ENCODE results near the gene BRDT.

Gene BRDT

DNA sequence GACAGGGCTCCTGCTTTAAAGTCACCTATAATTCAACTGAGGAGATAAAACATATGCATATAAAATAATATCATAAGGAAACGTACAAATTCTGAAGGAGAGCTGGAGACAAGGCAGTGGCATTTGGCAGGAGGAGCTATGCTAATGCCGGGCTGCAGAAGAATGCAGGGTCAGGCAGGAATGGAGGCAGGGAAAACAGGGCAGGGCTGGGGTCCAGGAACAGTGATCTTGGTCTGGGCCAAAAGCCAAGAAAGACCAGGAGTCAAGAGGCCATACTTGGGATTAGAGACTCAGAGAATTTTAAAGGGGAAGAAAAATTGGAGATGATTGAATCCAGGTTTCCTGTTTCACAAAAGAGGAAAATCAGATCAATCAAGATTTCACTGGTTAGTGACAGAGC, 20.0 kb upstream of the BRDT start:
- H3K27ac ChIP-seq (ENCODE audit: low read length) = no peak overlapping the region
- no CpG with 5 or more reads among the region's 2 CpGs for WGBS (ENCODE audit: insufficient coverage, insufficient read length)

DNA sequence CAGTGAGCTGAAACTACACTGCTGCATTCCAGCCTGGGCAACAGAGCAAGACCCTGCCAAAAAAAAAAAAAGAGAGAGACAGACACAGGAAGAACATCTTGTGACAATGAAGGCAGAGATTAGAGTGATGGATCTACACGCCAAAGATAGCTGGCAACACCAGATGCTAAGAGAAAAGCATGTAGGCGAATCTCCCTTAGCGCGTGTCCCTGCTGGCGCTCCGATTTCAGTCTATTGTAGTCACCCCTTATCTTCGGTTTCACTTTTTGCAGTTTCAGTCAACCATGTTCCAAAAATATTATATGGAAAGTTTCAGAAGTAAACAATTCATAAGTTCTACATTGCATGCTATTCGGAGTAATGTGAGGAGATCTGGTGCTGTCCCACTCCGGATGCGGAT, 11.6 kb upstream of the BRDT start:
- Histone ChIP-seq H3K36me3 (ENCODE audit: control insufficient read depth, insufficient read depth, low read length) (no peaks in the 10 kb centered on the region), H3K9me3 (ENCODE audit: control insufficient read depth, insufficient read depth, low read length) (no peaks in the 10 kb centered on the region), H3K4me1 (ENCODE audit: control insufficient read depth, insufficient read depth, low read length) (no peaks in the 10 kb centered on the region), H3K27me3 (ENCODE audit: control insufficient read depth, insufficient read depth, low read length) (no peaks in the 10 kb centered on the region), H3K4me3 (ENCODE audit: low read length) (no peak overlapping the region), H3K27ac (ENCODE audit: low read length) (no peak overlapping the region)
- no CpG with 5 or more reads among the region's 10 CpGs for WGBS (ENCODE audit: insufficient coverage, insufficient read length)
- no peak for DNase-seq (ENCODE audit: low read depth, low spot score)

More for the DNA sequence above, 20.0 kb upstream of the BRDT start:
- no peak for DNase-seq (ENCODE audit: low read depth, low spot score)
- no peaks in the 10 kb centered on the region for H3K27me3 ChIP-seq (ENCODE audit: control insufficient read depth, insufficient read depth, low read length)
- no peaks in the 10 kb centered on the region for H3K36me3 ChIP-seq (ENCODE audit: control insufficient read depth, insufficient read depth, low read length)
- no peaks in the 10 kb centered on the region for H3K9me3 ChIP-seq (ENCODE audit: control insufficient read depth, insufficient read depth, low read length)
- no peaks in the 10 kb centered on the region for H3K4me1 ChIP-seq (ENCODE audit: control insufficient read depth, insufficient read depth, low read length)
- no peak overlapping the region for H3K4me3 ChIP-seq (ENCODE audit: low read length)

DNA sequence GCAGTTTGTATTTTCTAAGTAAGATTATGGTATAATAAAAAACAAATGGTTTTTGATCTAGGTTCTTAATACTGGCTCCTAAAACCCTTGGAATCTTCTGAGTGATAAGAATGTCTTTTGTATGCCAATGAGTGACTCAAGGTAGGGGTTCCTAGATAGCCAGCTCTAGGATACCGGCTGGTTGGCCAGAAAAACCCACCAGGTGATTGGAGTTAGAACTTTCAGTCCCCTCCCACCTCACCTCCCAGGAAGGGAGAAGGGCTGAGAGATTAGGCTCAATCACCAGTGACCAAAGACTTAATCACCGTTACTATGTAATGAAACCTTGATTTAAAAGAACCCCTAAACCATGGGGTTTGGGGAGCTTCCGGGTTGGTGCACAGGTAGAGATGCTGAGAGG, 8.7 kb upstream of the BRDT start:
- Histone ChIP-seq H3K27ac (ENCODE audit: low read length) (no peak overlapping the region), H3K9me3 (ENCODE audit: control insufficient read depth, insufficient read depth, low read length) (no peaks in the 10 kb centered on the region), H3K4me1 (ENCODE audit: control insufficient read depth, insufficient read depth, low read length) (no peaks in the 10 kb centered on the region), H3K36me3 (ENCODE audit: control insufficient read depth, insufficient read depth, low read length) (no peaks in the 10 kb centered on the region), H3K4me3 (ENCODE audit: low read length) (no peak overlapping the region), H3K27me3 (ENCODE audit: control insufficient read depth, insufficient read depth, low read length) (no peaks in the 10 kb centered on the region)
- no CpG with 5 or more reads among the region's 3 CpGs for WGBS (ENCODE audit: insufficient coverage, insufficient read length)
- no peak for DNase-seq (ENCODE audit: low read depth, low spot score)

GRCh38 chr1:91944087-91944486, 5.1 kb upstream of the BRDT start:
- Histone ChIP-seq H3K9me3 (ENCODE audit: control insufficient read depth, insufficient read depth, low read length) (no peaks in the 10 kb centered on the region), H3K4me3 (ENCODE audit: low read length) (no peak overlapping the region), H3K27ac (ENCODE audit: low read length) (no peak overlapping the region), H3K4me1 (ENCODE audit: control insufficient read depth, insufficient read depth, low read length) (no peaks in the 10 kb centered on the region), H3K27me3 (ENCODE audit: control insufficient read depth, insufficient read depth, low read length) (no peaks in the 10 kb centered on the region), H3K36me3 (ENCODE audit: control insufficient read depth, insufficient read depth, low read length) (no peaks in the 10 kb centered on the region)
- no CpG with 5 or more reads among the region's 3 CpGs for WGBS (ENCODE audit: insufficient coverage, insufficient read length)
- no peak for DNase-seq (ENCODE audit: low read depth, low spot score)

GRCh38 chr1:91948097-91948496, 1.1 kb upstream of the BRDT start:
- H3K27me3 ChIP-seq (ENCODE audit: control insufficient read depth, insufficient read depth, low read length) = no peaks in the 10 kb centered on the region
- no CpG with 5 or more reads among the region's 4 CpGs for WGBS (ENCODE audit: insufficient coverage, insufficient read length)
- H3K4me3 ChIP-seq (ENCODE audit: low read length) = no peak overlapping the region
- no peaks in the 10 kb centered on the region for H3K4me1 ChIP-seq (ENCODE audit: control insufficient read depth, insufficient read depth, low read length)
- no peak overlapping the region for H3K27ac ChIP-seq (ENCODE audit: low read length)
- H3K36me3 ChIP-seq (ENCODE audit: control insufficient read depth, insufficient read depth, low read length) = no peaks in the 10 kb centered on the region
- H3K9me3 ChIP-seq (ENCODE audit: control insufficient read depth, insufficient read depth, low read length) = no peaks in the 10 kb centered on the region
- DNase-seq (ENCODE audit: low read depth, low spot score) = no peak

GRCh38 chr1:91948501-91949355, 473 bp upstream of the BRDT start:
- H3K4me3 ChIP-seq (ENCODE audit: low read length) = no peak overlapping the region
- no peak overlapping the region for H3K27ac ChIP-seq (ENCODE audit: low read length)
- DNase-seq (ENCODE audit: low read depth, low spot score) = no peak
- no peaks in the 10 kb centered on the region for H3K4me1 ChIP-seq (ENCODE audit: control insufficient read depth, insufficient read depth, low read length)
- H3K27me3 ChIP-seq (ENCODE audit: control insufficient read depth, insufficient read depth, low read length) = no peaks in the 10 kb centered on the region
- WGBS (ENCODE audit: insufficient coverage, insufficient read length) = no CpG with 5 or more reads among the region's 29 CpGs
- H3K36me3 ChIP-seq (ENCODE audit: control insufficient read depth, insufficient read depth, low read length) = no peaks in the 10 kb centered on the region
- H3K9me3 ChIP-seq (ENCODE audit: control insufficient read depth, insufficient read depth, low read length) = no peaks in the 10 kb centered on the region

GRCh38 chr1:91952187-91952586, 3.0 kb downstream of the BRDT start:
- no peak for DNase-seq (ENCODE audit: low read depth, low spot score)
- Histone ChIP-seq H3K4me3 (ENCODE audit: low read length) (no peak overlapping the region), H3K36me3 (ENCODE audit: control insufficient read depth, insufficient read depth, low read length) (no peaks in the 10 kb centered on the region), H3K27ac (ENCODE audit: low read length) (no peak overlapping the region), H3K9me3 (ENCODE audit: control insufficient read depth, insufficient read depth, low read length) (no peaks in the 10 kb centered on the region), H3K27me3 (ENCODE audit: control insufficient read depth, insufficient read depth, low read length) (no peaks in the 10 kb centered on the region), H3K4me1 (ENCODE audit: control insufficient read depth, insufficient read depth, low read length) (no peaks in the 10 kb centered on the region)
- WGBS (ENCODE audit: insufficient coverage, insufficient read length) = no CpG with 5 or more reads among the region's 2 CpGs

DNA sequence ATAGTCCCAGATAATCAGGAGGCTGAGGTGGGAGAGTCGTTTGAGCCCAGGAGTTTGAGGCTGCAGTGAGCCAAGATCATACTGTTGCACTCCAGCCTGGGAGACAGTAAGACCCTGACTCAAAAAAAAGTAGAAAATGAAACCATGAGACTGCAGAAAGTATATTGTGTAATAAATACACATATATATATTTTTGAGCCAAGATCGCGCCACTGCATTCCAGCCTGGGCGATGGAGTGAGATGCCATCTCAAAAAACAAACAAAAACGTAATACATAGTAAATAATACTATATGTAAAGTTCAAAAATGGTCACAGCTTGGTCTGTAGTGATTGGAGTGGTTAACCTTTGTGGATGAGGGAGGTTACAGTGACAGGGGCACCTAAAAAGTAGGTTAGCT, 9.7 kb downstream of the BRDT start:
- H3K27me3 ChIP-seq (ENCODE audit: control insufficient read depth, insufficient read depth, low read length) = no peaks in the 10 kb centered on the region
- H3K36me3 ChIP-seq (ENCODE audit: control insufficient read depth, insufficient read depth, low read length) = no peaks in the 10 kb centered on the region
- no peak for DNase-seq (ENCODE audit: low read depth, low spot score)
- no peaks in the 10 kb centered on the region for H3K9me3 ChIP-seq (ENCODE audit: control insufficient read depth, insufficient read depth, low read length)
- H3K4me3 ChIP-seq (ENCODE audit: low read length) = no peak overlapping the region
- H3K27ac ChIP-seq (ENCODE audit: low read length) = no peak overlapping the region
- no peaks in the 10 kb centered on the region for H3K4me1 ChIP-seq (ENCODE audit: control insufficient read depth, insufficient read depth, low read length)
- no CpG with 5 or more reads among the region's 5 CpGs for WGBS (ENCODE audit: insufficient coverage, insufficient read length)

GRCh38 chr1:91968334-91968733, 19.1 kb downstream of the BRDT start:
- Histone ChIP-seq H3K9me3 (ENCODE audit: control insufficient read depth, insufficient read depth, low read length) (no peaks in the 10 kb centered on the region), H3K27ac (ENCODE audit: low read length) (no peak overlapping the region), H3K36me3 (ENCODE audit: control insufficient read depth, insufficient read depth, low read length) (no peaks in the 10 kb centered on the region), H3K4me1 (ENCODE audit: control insufficient read depth, insufficient read depth, low read length) (no peaks in the 10 kb centered on the region), H3K4me3 (ENCODE audit: low read length) (no peak overlapping the region), H3K27me3 (ENCODE audit: control insufficient read depth, insufficient read depth, low read length) (no peaks in the 10 kb centered on the region)
- WGBS (ENCODE audit: insufficient coverage, insufficient read length) = no CpG with 5 or more reads among the region's 2 CpGs
- no peak for DNase-seq (ENCODE audit: low read depth, low spot score)

- Histone ChIP-seq H3K4me1 (ENCODE audit: control insufficient read depth, insufficient read depth, low read length) (no peaks in the 10 kb centered on the region), H3K27me3 (ENCODE audit: control insufficient read depth, insufficient read depth, low read length) (no peaks in the 10 kb centered on the region), H3K9me3 (ENCODE audit: control insufficient read depth, insufficient read depth, low read length) (no peaks in the 10 kb centered on the region), H3K36me3 (ENCODE audit: control insufficient read depth, insufficient read depth, low read length) (no peaks in the 10 kb centered on the region), H3K4me3 (ENCODE audit: low read length) (no peak overlapping the region), H3K27ac (ENCODE audit: low read length) (no peak overlapping the region)
- no peak for DNase-seq (ENCODE audit: low read depth, low spot score)
- no CpG with 5 or more reads among the region's 7 CpGs for WGBS (ENCODE audit: insufficient coverage, insufficient read length)
These were observed 30.2 kb downstream of the BRDT start for GRCh38 chr1:91979383-91979782.

DNA sequence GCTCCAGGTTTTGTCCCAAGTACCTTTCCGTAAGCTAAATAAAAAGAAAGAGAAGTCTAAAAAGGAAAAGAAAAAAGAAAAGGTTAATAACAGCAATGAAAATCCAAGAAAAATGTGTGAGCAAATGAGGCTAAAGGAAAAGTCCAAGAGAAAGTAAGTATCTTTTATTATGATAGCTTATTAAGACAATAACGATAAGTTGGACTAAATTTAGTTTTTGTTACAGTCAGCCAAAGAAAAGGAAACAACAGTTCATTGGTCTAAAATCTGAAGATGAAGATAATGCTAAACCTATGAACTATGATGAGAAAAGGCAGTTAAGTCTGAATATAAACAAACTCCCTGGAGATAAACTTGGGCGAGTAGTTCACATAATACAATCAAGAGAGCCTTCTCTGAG, 31.5 kb downstream of the BRDT start:
- DNase-seq (ENCODE audit: low read depth, low spot score) = no peak
- WGBS (ENCODE audit: insufficient coverage, insufficient read length) = no CpG with 5 or more reads among the region's 3 CpGs

More for the DNA sequence above, 31.5 kb downstream of the BRDT start:
- H3K9me3 ChIP-seq (ENCODE audit: control insufficient read depth, insufficient read depth, low read length) = no peaks in the 10 kb centered on the region
- no peaks in the 10 kb centered on the region for H3K36me3 ChIP-seq (ENCODE audit: control insufficient read depth, insufficient read depth, low read length)
- no peaks in the 10 kb centered on the region for H3K4me1 ChIP-seq (ENCODE audit: control insufficient read depth, insufficient read depth, low read length)
- H3K27me3 ChIP-seq (ENCODE audit: control insufficient read depth, insufficient read depth, low read length) = no peaks in the 10 kb centered on the region
- H3K27ac ChIP-seq (ENCODE audit: low read length) = no peak overlapping the region
- H3K4me3 ChIP-seq (ENCODE audit: low read length) = no peak overlapping the region
